ENCODE measurements around the gene TRH.

Gene TRH

GRCh38 chr3:129974564-129974832 is at the start of gene TRH:
TSS of gene TRH (plus strand) at chr3:129974720. CDS start at chr3:129975817, 1,097 bp downstream.
- H3K4me3 ChIP-seq (ENCODE audit: low read depth, low read length), result peak within 1 kb of the TSS; percentile 27

- no peak overlapping the region for H3K4me3 ChIP-seq (ENCODE audit: low read depth, low read length)
Measured at GRCh38 chr3:129927072-129927471, 47.4 kb upstream of the TRH start.

GRCh38 chr3:129929383-129929782 is 45.1 kb upstream of the TRH start:
- no peak overlapping the region for H3K4me3 ChIP-seq (ENCODE audit: low read depth, low read length)

GRCh38 chr3:129933471-129933870 is 41.0 kb upstream of the TRH start:
- H3K4me3 ChIP-seq (ENCODE audit: low read depth, low read length), result no peak overlapping the region

- no peak overlapping the region for H3K4me3 ChIP-seq (ENCODE audit: low read depth, low read length)
Measured at GRCh38 chr3:129934234-129935123, 40.0 kb upstream of the TRH start.

GRCh38 chr3:129936757-129937156 is 37.8 kb upstream of the TRH start:
- no peak overlapping the region for H3K4me3 ChIP-seq (ENCODE audit: low read depth, low read length)

GRCh38 chr3:129937717-129938116 is 36.8 kb upstream of the TRH start:
- H3K4me3 ChIP-seq (ENCODE audit: low read depth, low read length), result no peak overlapping the region

- no peak overlapping the region for H3K4me3 ChIP-seq (ENCODE audit: low read depth, low read length)
Measured at GRCh38 chr3:129938140-129938930, 36.2 kb upstream of the TRH start.

GRCh38 chr3:129940086-129940485 is 34.4 kb upstream of the TRH start:
- no peak overlapping the region for H3K4me3 ChIP-seq (ENCODE audit: low read depth, low read length)

GRCh38 chr3:129942296-129942695 is 32.2 kb upstream of the TRH start:
- H3K4me3 ChIP-seq (ENCODE audit: low read depth, low read length), result no peak overlapping the region

- no peak overlapping the region for H3K4me3 ChIP-seq (ENCODE audit: low read depth, low read length)
Measured at GRCh38 chr3:129943020-129943419, 31.5 kb upstream of the TRH start.

GRCh38 chr3:129944709-129945108 is 29.8 kb upstream of the TRH start:
- H3K4me3 ChIP-seq (ENCODE audit: low read depth, low read length), result no peak overlapping the region

- H3K4me3 ChIP-seq (ENCODE audit: low read depth, low read length), result no peak overlapping the region
Measured at GRCh38 chr3:129947538-129948240, 26.8 kb upstream of the TRH start.

- H3K4me3 ChIP-seq (ENCODE audit: low read depth, low read length), result no peak overlapping the region
Measured at GRCh38 chr3:129950318-129951046, 24.0 kb upstream of the TRH start.

GRCh38 chr3:129952556-129953355 is 21.8 kb upstream of the TRH start:
- H3K4me3 ChIP-seq (ENCODE audit: low read depth, low read length), result no peak overlapping the region

GRCh38 chr3:129953621-129954020 is 20.9 kb upstream of the TRH start:
- no peak overlapping the region for H3K4me3 ChIP-seq (ENCODE audit: low read depth, low read length)

GRCh38 chr3:129954514-129954913 is 20.0 kb upstream of the TRH start:
- H3K4me3 ChIP-seq (ENCODE audit: low read depth, low read length), result no peak overlapping the region

GRCh38 chr3:129956936-129957335 is 17.6 kb upstream of the TRH start:
- H3K4me3 ChIP-seq (ENCODE audit: low read depth, low read length), result no peak overlapping the region

- H3K4me3 ChIP-seq (ENCODE audit: low read depth, low read length), result no peak overlapping the region
Measured at GRCh38 chr3:129958755-129959154, 15.8 kb upstream of the TRH start.

GRCh38 chr3:129961141-129961541 is 13.4 kb upstream of the TRH start:
- no peak overlapping the region for H3K4me3 ChIP-seq (ENCODE audit: low read depth, low read length)
